HG02571 (cell line): ENCODE measurements around the gene PHACTR3.

Experiments used
- ATAC-seq: cut with Tn5 transposase; IDR thresholded peaks from one replicate; pipeline ENCODE4 v1.9.1; 2021; ENCODE audit warnings: mild to moderate bottlenecking, moderate library complexity; ENCODE audit not compliant: unreplicated experiment

PHACTR3 gene

DNA sequence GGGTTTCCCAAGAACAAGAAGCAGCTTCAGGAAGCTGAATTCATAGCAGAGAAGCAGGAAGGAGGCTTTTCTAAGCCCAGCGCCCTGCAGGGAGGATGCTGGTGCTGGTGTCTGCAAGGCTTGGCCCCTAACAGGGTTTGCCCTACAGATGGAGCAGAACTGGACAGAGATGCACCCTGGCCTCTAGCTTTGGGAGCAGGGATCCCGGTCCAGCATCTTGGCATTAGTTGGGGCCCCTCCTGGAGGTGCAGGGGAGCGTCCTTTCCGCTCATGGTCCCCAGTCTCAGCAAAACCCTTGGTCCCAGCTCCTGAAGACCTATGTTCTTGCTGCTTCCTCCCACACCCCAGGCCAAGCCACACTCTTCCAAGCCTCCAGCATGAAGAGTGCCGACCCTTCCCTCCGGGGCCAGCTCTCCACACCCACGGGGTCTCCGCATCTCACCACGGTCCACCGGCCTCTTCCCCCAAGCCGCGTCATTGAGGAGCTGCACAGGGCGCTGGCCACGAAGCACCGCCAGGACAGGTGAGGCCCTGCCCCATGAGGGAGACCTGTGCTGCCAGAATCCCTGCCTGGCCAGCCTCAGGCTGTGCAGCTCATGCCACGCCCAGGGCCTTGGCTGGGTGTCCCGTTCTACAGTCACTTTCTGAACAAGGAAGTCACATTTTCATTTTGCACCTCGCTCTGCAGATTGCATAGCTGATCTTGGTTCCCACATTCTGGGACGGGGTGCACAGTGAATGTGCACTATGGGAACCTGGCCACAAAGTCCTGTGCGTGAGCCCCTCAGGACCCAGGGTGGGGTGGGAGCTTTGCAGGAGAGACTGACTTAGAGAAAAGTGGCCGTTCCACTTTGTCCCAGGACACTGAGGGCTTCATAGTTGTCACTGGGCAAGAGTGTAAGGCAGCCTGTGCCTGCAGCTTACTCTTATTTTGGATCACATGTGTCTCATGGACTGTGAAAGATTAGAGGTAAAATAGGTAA lies 168.9 kb downstream of the PHACTR3 start:
- no peak for ATAC-seq

DNA sequence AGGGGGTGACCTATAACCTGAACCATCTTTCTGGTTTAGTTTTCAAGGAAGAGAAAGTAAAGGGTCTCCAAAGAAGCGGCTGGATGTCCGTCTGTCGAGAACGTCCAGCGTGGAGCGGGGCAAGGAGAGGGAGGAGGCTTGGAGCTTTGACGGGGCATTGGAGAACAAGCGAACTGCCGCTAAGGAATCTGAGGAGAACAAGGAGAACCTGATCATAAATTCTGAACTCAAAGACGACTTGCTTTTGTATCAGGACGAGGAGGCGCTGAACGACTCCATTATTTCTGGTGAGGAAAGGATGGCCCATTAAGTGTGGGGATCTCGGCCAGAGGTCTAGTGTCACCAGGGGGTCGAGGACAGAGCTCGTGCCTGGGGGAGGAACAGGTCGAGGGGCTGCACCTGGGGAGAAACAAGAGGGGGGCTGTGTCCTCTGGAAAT lies 169.9 kb downstream of the PHACTR3 start:
- ATAC-seq, result no peak

DNA sequence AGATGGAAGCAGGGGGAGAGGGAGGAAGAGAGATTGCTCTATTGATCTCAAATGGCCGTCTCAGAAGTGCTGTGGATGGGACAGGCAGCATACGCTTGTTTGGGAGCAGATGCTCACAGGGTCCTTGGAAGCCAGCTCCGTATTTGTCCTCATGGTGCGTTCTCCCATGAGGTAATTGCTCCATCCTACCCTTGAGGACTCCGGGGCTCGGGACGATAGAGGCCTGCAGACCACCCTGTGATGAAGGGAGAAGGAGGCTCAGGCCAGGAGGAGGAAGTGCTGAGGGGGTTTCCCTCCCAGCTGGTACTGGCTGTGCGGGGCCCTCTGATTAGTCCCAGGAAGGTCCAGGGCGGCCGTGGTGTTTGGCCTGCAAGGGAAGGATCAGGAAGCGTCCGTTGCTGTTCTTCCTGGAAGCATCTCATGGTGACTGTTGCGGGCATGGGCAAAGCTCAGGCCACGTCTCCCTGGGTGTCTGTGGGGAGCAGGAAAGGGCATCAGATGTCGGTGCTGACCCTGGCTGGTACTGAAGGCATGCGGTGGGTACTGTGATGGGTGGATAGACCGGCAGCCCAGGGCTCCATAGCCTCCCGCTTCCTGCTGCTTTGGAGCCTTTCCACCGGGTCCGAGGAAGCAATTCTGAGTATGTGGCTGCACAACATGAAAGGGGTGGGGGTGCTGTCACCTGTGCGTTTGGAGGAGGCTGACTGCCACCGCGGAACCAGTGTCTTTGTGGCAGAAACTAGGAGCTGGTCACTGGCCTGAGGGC lies 170.8 kb downstream of the PHACTR3 start:
- no peak for ATAC-seq

DNA sequence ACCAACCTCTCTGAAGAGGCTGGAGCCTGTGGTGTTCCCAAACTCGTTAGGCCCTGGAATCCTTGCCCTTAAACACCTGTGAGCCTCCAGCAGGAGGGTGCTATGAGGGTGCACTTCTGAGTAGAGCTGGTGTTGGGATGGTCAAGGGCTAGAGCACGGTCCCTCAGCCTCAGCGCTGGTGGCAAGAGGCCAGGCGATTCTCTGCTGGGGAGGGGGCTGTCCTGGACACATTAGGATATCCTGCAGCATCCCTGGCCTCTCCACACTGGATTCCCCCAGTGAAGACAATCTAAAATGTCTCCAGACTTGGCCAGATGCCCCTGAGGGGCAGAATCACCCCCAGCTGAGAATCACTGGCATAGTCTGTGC lies 171.3 kb downstream of the PHACTR3 start:
- ATAC-seq, result no peak

DNA sequence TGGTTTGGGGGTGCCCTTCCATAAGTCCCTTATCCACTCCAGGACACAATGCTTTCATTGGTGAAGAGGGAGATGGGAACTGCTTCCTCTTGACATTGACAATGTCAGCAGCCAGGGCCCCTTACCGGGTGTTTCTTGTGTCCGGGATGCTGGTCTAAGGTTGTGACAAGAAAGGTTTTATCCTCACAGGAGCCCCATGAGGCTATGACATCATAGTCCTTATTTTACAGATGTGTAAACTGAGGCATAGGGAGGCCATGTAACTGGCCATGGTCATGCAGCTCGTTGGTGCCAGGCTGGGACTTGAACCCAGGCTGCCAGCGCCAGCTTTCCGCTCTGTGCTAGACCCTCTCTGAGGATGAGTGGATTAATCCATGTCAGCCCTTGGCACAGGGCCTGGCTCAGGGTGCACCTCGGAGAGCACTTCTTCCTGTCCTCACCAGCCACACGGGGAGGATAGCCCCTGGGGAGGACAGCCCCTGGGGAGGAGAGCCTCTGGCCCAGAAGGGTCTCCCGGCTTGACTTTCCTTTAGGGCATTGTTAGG lies 171.8 kb downstream of the PHACTR3 start:
- no peak for ATAC-seq

DNA sequence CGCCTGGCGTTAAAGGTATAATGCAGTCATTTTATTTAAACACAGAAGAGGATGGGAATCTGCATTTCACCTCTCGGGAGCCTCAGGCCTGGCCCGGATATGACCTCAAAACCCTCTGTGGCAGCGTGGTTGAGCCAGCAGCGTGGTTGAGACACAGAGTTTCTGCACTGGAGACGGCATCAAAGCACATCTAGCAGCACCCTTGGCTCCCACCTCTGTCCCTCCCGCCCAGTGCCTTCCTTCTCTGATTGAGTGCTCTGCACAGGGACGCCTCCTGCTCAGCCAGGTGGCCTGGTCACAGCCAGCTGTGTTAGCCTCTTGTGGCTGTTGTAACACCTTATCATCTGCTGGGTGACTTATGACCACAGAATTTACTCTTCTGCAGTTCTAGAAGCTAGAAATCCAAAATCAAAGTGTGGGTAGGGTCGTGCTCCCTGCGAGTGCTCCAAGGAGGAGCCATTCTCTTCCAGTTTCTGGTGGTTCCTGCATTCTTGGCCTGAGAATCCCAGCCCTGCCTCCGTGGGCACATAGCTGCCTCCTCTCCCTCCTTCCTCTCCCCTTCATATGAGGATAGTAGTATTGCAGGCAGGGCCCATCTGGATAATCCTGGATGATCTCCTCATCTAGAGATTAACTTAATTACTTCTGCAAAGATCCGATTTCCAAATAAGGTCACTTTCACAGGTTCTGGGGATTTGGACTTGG lies 172.4 kb downstream of the PHACTR3 start:
- ATAC-seq, result no peak

DNA sequence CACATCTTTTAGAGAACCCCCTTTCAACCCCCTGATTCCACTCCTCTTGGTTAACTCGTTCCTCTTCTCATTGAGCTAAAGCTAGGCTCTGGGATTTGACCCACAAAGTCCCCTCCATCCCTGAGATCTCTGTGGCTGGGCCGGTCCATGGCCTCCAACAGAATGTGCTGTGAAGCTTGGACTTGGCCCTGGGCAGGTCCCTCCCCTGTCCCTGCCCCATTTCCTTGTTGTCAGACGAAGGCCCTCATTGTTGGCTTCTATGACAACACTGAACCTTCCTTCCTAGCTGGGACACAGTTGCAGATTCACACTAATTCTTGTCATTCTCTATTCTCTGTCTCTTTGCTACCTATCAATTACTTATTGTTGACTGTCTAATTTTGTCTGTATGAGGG lies 173.0 kb downstream of the PHACTR3 start:
- no peak for ATAC-seq

DNA sequence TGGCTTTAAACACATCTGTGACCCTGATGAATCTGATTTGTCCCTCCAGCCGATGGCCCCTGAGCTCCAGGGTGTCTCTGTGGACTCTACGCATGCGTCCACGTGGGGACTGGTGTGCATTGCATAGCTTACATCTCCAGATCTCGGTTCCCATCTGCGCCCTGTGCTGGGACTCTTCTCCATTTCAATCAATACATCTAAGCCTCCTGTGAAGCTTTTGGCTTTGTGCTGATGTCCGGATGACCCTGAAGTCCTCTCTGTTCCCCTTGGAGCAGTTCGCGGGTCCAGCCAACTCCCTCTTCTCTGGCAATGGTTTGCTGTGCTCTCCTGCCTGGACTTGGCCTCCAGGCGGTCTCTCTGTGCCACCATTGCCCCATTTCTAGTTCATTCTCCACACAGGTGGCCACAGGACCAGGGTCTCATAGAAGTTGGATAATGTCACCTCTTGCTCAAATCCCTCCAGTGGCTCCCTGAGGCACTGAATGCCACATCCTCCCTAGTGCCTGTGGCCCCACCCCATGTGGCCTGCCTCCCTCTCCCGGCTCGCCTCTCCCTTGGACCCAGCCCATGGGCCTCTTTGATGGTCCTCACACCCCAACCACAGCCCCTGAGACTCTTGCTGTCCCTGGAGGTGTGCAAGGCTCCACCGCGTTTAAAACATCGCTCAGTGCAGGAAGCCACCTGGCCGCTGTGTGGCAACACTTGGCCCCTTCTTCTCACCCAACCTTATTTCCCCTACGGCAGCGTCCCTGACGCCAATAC lies 173.7 kb downstream of the PHACTR3 start:
- no peak for ATAC-seq

DNA sequence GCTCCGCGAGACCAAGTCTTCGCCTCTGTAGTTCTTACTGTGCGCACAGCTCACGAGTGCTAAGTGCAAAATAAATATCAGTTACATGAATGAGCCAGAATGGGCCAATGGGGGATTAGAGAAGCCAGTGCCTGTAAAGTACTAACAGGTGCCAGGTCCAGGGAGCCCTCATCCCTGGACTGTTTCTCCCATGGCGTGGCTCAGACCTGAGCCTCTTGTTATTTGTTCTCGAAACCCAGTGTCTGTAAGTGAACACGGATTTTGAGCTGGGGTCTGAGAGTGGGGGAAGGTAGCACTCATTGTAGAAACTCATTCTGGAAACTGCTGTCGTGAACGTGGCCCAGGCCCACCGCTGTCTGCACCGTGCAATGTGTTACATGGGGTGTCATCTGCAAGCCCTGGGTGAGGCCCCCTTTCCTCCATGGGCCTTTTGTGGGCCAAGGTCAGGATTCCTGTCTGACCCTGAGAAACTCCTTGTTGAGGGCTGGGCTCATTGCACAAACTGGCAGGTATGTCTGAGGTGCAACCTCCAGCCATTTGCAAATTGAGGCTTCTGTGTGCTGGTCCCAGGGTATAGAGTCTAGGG lies 174.4 kb downstream of the PHACTR3 start:
- no peak for ATAC-seq

DNA sequence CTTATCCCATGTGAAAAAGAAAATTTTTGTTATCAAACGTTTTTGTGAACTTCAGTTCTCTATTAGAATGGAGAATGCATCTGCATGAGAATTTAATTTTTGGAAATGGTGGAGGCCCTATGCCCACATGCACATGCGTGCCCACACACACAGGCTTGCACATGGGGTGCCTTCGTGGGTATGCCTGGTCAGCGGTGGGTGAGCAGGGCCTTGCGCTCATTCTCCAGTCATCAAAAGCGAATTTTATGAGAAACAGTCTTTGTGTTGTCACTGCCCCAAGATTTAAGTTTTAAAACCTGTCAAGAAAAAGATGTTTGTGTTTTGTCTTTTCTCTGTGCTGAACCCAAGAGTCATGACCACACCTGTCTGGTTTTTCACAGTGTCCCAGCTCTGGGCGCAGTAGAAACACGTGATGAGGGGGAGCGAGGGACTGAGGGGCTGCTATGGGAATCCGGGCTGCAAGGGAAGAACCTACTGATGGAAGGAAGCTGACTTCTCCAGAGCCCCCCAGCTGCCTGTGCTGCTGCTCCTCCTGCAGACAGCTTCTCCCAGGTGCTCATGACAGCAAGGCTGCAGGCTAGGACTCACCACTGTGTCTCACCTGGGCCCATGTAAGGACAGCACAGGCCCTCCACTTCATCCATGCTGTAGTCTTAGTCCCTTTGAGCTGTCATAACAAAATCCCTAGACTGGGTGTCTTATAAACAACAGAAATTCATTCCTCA lies 175.5 kb downstream of the PHACTR3 start:
- ATAC-seq, result no peak

DNA sequence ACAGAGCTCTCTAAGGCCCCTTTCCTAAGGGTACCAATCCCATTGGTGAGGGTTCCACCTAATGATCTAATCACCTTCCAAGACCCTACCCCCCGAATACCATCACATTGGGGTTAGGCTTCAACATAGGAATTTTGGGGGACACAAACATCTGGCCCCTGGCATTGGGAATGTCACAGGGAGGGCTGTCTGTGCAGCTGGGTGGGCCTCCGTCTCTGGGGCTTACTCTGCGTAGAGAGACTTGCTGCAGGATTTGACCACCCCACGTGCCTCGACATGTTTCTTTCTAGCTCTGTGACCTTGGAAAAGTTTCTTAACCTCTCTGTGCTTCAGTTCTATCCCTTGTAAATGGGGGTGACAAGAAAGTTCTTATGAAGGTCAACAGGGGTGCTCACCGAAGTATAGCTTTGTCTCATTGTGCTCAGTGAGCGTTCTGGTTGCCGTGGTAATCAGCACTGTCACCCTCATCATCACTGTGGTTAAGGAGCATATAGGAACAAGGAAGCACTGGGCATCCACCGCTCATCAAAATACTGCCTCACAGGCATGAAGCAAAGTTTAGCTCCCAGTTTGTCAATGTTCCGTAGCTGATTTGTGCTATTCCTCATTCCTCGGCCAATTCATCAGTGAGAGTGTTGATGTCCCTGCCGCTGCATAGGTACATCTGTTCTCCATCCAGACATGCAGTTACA lies 176.3 kb downstream of the PHACTR3 start:
- ATAC-seq, result no peak

DNA sequence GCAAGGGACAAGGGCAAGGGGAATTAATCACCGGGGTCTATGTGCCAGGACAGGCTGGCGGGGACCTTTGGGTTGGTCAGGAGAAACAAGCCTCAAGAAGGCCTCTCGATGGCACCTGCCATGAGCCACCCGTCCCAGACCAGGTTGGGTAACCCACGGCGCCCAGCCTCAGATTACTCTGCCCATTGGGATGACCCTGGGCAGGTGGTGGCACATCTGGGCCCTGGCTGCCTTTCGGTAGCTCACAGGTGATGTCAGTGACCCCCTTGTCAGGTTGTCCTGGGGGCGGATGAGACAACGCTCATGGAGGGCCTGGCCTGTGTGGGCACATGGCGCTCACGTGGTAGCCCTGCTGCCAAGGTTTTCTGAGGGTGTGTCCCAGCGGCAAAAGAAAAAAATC lies 176.9 kb downstream of the PHACTR3 start:
- no peak for ATAC-seq

DNA sequence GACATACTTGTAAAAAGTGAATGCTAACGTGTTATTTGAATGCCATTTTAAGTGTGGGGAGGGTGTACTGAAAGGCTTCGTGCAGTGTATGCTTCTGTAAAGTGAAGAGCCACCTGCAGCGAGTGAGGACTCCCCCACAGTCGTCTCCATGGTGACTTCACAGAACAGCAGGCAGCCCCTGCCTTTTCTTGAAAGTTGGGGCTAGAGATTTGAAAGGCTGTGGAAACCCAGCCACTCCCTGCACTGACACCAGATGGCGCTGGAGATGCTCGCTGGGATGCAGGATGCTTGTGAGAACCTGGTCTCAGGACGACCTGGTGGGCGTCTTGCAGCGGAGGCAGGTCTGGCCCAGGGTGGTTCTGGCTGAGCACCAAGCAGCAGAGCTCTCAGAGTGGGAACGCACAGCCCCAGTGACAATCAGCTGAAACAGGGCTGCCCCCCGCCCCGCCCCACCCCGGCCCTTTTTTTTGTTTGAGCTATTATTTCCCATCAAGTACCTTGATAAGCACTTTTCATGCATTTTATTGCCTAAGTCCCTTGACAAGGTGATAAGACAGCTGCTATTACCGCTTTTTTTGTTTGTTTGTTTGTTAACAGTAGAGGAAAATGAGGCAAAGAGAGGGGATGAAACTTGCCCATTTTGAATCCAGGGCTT lies 178.8 kb downstream of the PHACTR3 start:
- ATAC-seq, result no peak

DNA sequence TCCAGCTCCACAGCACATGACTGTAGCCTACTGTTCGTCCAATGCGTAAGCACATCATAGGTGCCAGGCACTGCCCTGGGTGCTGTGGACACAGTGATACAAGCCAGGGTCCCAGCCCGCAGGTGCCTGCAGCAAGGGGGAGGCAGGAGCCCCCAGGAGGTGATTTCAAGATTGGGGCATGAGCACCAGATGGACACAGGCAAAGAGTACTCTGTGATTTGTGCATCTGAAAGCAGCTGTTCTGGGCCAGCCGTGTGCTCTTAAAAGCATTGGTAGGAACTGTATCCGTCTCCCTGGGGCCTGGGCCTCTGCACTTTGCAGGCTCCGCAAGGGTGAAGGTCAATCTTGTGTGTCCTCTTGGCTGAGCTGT lies 179.3 kb downstream of the PHACTR3 start:
- no peak for ATAC-seq

DNA sequence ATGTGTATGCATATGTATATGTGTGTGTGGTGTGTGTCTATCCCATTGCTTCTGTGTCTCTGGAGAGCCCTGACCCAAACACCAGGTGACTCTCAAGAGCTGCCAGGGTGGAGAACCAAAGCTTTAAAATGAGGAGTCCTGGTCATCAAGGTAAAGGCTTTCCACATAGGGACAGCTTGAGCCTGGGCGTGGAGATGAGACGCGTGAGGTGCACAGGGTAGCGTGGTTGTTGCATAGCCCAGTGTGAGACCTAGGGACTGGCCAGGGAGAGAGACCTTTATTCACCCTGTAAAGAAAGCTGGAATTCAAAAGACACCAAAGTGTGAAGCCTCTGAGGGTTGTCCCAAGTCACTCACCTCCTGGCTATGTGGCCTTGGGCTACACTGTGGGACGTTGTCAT lies 180.0 kb downstream of the PHACTR3 start:
- ATAC-seq, result no peak

DNA sequence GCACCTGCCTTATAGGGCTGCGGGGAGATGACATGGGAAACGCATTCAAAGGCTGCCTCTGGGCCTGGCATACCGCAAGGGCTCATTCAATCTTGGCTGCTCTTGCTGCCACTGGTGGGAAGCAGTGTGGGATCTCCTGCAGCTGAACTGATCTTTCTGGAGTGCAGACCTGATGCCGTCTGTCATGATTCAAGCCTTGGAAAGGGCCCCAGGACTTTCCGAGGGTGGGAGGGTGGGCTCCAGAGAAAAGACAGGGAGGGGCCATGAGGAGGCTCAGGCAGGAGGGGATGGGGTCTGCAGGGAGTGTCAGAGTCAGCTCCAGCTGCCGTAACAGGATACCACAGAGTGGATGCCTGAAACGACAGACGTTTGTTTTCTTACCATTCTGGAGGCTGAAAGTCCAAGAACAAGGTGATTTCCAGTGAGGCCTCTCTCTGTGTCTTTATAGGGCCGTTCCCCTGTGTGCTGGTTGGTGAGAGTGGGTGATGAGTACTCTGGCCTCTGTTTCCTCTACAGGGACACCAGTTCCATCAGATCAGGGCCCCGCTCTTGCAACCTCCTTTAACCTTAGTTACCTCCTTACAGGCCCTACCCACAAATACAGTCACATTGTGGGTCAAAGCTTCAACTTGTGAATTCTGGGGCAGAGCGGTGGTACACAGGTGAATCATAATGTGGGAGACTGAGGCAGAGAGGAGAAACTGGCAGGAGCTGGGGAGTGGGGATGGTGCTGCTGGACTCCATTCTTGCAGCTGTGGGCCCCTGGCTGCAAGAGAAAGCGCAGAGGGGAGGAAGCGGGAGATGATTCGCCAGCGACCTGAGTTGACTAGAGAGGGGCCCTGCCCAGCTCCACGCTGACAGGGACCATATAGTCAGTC lies 180.7 kb downstream of the PHACTR3 start:
- ATAC-seq, result no peak

DNA sequence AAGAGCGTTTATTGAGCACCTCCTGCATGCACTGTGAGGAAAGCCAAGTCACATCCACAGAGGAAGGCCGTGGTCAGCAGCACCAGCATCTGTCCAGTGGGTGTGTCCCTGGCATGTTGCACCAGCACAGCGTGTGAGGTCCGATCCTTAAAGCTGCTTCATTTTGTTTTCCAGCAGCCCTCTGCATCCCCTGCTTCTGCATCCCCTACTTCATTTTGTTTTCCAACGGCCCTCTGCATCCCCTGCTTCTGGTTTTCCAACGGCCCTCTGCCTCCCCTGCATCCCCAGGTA lies 181.3 kb downstream of the PHACTR3 start:
- ATAC-seq, result no peak
